Measurements from ENCODE around the gene CXCL5. TPM values are rescaled to one million over a fixed set of nuclear protein-coding genes. Genes with fewer than 3 reads are reported as not detected.

CXCL5 gene
- total and polyA plus RNA-seq, 4 donors, result 0.03 to 0.33 (median 0.14) TPM; not detected in 1

DNA sequence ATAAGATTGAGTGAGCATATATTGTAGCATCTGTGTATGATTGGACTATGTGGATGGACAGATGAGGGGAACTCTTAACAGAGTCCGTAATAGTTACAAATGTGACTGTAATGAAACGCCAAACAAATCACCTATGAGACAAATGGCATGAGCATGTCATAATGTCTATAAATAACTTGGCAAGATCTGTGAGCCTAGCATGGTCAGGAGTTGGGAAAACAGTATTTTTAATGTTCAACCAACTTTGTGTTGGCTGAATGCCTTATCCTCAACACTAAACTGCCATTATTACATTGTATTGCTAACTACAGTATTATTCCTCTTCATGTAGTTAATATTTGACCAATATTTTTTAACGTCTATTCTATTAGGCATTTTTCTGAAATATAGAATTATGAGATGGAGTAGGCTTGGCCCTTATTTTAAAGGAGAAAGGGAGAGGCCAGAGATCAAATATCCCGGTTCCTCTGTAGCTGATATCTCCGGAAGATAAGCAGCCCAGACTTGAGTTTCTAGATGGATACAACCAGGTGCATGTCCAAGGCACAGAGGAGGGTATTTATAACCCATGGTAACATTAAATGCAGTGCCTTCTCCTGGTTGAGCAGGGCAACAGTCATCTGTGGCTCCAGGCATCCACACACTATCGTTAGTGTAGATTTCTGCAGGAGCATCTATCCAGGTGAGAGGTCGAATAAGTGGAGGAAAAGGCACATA lies 49.3 kb downstream of the CXCL5 start:
- Histone ChIP-seq H3K36me3 (ENCODE audit: control insufficient read depth in 4 of 4, insufficient read depth in 3 of 4, low read depth in 1 of 4, low read length in 3 of 4) (no peaks in the 10 kb centered on the region), H3K9me3 (ENCODE audit: control insufficient read depth in 4 of 4, low read length in 3 of 4) (no peaks in the 10 kb centered on the region), H3K27me3 (ENCODE audit: control insufficient read depth in 4 of 4, insufficient read depth in 4 of 4, low read length in 3 of 4) (peaks cover 0 to 6% (median 0%) of the 10 kb centered on the region in 4 donors), H3K27ac (ENCODE audit: low read depth in 1 of 2, low read length in 2 of 2) (no peak overlapping the region), H3K4me1 (ENCODE audit: control insufficient read depth in 4 of 4, insufficient read depth in 4 of 4, low read length in 3 of 4) (peaks cover 0 to 8% (median 7%) of the 10 kb centered on the region in 4 donors), H3K9ac (ENCODE audit: low read depth in 1 of 2, low read length in 2 of 2) (no peak overlapping the region), H3K4me3 (ENCODE audit: low read depth in 1 of 3, low read length in 3 of 3) (no peak overlapping the region)
- DNase-seq (ENCODE audit: low spot score), result no peak
- no peak for TF ChIP-seq EGR1 (IDR thresholded peaks at IDR 0.05; ENCODE audit: low read depth in 2 of 2)
- TF ChIP-seq NR2F2 (IDR thresholded peaks at IDR 0.05), result no peak
- no peak for TF ChIP-seq HNF4G (IDR thresholded peaks at IDR 0.05)
- TF ChIP-seq, protein P1, sequence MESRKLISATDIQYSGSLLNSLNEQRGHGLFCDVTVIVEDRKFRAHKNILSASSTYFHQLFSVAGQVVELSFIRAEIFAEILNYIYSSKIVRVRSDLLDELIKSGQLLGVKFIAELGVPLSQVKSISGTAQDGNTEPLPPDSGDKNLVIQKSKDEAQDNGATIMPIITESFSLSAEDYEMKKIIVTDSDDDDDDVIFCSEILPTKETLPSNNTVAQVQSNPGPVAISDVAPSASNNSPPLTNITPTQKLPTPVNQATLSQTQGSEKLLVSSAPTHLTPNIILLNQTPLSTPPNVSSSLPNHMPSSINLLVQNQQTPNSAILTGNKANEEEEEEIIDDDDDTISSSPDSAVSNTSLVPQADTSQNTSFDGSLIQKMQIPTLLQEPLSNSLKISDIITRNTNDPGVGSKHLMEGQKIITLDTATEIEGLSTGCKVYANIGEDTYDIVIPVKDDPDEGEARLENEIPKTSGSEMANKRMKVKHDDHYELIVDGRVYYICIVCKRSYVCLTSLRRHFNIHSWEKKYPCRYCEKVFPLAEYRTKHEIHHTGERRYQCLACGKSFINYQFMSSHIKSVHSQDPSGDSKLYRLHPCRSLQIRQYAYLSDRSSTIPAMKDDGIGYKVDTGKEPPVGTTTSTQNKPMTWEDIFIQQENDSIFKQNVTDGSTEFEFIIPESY (IDR thresholded peaks at IDR 0.05), result no peak
- no peak for TF ChIP-seq YY1 (IDR thresholded peaks at IDR 0.05)
- no peak for TF ChIP-seq MAX (IDR thresholded peaks at IDR 0.05)
- no peak for TF ChIP-seq HNF4A (conservative IDR thresholded peaks at IDR 0.05)
- no peak for TF ChIP-seq ATF3 (IDR thresholded peaks at IDR 0.05)
- TF ChIP-seq JUND (IDR thresholded peaks at IDR 0.05), result no peak
- TF ChIP-seq, protein P2, sequence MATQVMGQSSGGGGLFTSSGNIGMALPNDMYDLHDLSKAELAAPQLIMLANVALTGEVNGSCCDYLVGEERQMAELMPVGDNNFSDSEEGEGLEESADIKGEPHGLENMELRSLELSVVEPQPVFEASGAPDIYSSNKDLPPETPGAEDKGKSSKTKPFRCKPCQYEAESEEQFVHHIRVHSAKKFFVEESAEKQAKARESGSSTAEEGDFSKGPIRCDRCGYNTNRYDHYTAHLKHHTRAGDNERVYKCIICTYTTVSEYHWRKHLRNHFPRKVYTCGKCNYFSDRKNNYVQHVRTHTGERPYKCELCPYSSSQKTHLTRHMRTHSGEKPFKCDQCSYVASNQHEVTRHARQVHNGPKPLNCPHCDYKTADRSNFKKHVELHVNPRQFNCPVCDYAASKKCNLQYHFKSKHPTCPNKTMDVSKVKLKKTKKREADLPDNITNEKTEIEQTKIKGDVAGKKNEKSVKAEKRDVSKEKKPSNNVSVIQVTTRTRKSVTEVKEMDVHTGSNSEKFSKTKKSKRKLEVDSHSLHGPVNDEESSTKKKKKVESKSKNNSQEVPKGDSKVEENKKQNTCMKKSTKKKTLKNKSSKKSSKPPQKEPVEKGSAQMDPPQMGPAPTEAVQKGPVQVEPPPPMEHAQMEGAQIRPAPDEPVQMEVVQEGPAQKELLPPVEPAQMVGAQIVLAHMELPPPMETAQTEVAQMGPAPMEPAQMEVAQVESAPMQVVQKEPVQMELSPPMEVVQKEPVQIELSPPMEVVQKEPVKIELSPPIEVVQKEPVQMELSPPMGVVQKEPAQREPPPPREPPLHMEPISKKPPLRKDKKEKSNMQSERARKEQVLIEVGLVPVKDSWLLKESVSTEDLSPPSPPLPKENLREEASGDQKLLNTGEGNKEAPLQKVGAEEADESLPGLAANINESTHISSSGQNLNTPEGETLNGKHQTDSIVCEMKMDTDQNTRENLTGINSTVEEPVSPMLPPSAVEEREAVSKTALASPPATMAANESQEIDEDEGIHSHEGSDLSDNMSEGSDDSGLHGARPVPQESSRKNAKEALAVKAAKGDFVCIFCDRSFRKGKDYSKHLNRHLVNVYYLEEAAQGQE (IDR thresholded peaks at IDR 0.05), result no peak
- no peak for TF ChIP-seq FOXA2 (IDR thresholded peaks at IDR 0.05)
- TF ChIP-seq TAF1 (conservative IDR thresholded peaks at IDR 0.05), result no peak
- TF ChIP-seq, protein P3, sequence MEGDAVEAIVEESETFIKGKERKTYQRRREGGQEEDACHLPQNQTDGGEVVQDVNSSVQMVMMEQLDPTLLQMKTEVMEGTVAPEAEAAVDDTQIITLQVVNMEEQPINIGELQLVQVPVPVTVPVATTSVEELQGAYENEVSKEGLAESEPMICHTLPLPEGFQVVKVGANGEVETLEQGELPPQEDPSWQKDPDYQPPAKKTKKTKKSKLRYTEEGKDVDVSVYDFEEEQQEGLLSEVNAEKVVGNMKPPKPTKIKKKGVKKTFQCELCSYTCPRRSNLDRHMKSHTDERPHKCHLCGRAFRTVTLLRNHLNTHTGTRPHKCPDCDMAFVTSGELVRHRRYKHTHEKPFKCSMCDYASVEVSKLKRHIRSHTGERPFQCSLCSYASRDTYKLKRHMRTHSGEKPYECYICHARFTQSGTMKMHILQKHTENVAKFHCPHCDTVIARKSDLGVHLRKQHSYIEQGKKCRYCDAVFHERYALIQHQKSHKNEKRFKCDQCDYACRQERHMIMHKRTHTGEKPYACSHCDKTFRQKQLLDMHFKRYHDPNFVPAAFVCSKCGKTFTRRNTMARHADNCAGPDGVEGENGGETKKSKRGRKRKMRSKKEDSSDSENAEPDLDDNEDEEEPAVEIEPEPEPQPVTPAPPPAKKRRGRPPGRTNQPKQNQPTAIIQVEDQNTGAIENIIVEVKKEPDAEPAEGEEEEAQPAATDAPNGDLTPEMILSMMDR (IDR thresholded peaks at IDR 0.05; ENCODE audit: low read depth, low read length, missing input control), result no peak
- no peak for TF ChIP-seq GABPA (IDR thresholded peaks at IDR 0.05 in 1 of 2, conservative IDR thresholded peaks at IDR 0.05 in 1 of 2)
- WGBS, result 60% methylated on average over 7 of the region's 7 CpGs

DNA sequence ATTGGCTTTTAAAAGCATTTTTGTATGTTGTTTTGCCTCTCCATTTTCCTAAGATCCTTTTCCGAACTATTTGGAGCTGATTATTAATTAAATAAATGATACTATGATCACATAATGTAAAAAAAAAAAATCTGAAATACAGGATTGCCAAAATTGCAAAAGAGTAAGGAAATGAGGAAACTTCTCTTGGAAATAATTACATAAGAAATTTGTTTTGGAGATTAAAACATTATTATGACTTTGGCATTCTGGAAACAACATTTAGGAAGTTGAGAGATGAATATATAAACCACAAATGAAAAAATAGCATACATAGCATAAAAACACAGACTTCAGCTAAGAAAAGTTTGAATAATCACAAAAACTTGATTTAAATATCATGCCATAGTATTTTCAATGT lies 50.2 kb downstream of the CXCL5 start:
- no peak for DNase-seq (ENCODE audit: low spot score)
- Histone ChIP-seq H3K36me3 (ENCODE audit: control insufficient read depth in 4 of 4, insufficient read depth in 3 of 4, low read depth in 1 of 4, low read length in 3 of 4) (no peaks in the 10 kb centered on the region), H3K27ac (ENCODE audit: low read depth in 1 of 2, low read length in 2 of 2) (no peak overlapping the region), H3K4me3 (ENCODE audit: low read depth in 1 of 3, low read length in 3 of 3) (no peak overlapping the region), H3K27me3 (ENCODE audit: control insufficient read depth in 4 of 4, insufficient read depth in 4 of 4, low read length in 3 of 4) (peaks cover 0 to 9% (median 0%) of the 10 kb centered on the region in 4 donors), H3K4me1 (ENCODE audit: control insufficient read depth in 4 of 4, insufficient read depth in 4 of 4, low read length in 3 of 4) (peaks cover 0 to 12% (median 10%) of the 10 kb centered on the region in 4 donors), H3K9ac (ENCODE audit: low read depth in 1 of 2, low read length in 2 of 2) (no peak overlapping the region), H3K9me3 (ENCODE audit: control insufficient read depth in 4 of 4, low read length in 3 of 4) (no peaks in the 10 kb centered on the region)
- 82% methylated on average over 1 of the region's 1 CpG for WGBS
- no peak for TF ChIP-seq JUND (IDR thresholded peaks at IDR 0.05)
- TF ChIP-seq TAF1 (conservative IDR thresholded peaks at IDR 0.05), result no peak
- no peak for TF ChIP-seq RAD21 (IDR thresholded peaks at IDR 0.05)
- no peak for TF ChIP-seq ATF3 (IDR thresholded peaks at IDR 0.05)
- no peak for TF ChIP-seq HNF4A (conservative IDR thresholded peaks at IDR 0.05)
- no peak for TF ChIP-seq MAX (IDR thresholded peaks at IDR 0.05)
- no peak for TF ChIP-seq SP1 (IDR thresholded peaks at IDR 0.05)
- TF ChIP-seq YY1 (IDR thresholded peaks at IDR 0.05), result no peak
- no peak for TF ChIP-seq RXRA (IDR thresholded peaks at IDR 0.05)
- TF ChIP-seq EGR1 (IDR thresholded peaks at IDR 0.05; ENCODE audit: low read depth in 2 of 2), result no peak
- TF ChIP-seq NR2F2 (IDR thresholded peaks at IDR 0.05), result no peak
